GM12874 (cell line): Measurements from ENCODE around the gene ODC1.

ENCODE experiments used
- CTCF ChIP-seq: IDR thresholded peaks from 2 replicates; pipeline ENCODE4 v1.5.1; 2011; ENCODE audit warnings: low read depth, mild to moderate bottlenecking, control low read depth, low read length, moderate library complexity; ENCODE audit not compliant: insufficient read depth

Gene ODC1

GRCh38 chr2:10390369-10390801, 57.7 kb downstream of the ODC1 start:
- TF ChIP-seq CTCF, result no peak
